HK-2 (cell line): ENCODE measurements around the gene SORBS2.

Experiments used
- DNase-seq: peaks from one replicate; pipeline ENCODE4 v3.0.0-alpha.2; 2018; ENCODE audit not compliant: unreplicated experiment

The SORBS2 gene

GRCh38 chr4:185638548-185639301 lies 173.3 kb downstream of the SORBS2 start:
- no peak for DNase-seq

GRCh38 chr4:185638093-185638492 lies 173.9 kb downstream of the SORBS2 start:
- no peak for DNase-seq

GRCh38 chr4:185637163-185637875 lies 174.7 kb downstream of the SORBS2 start:
- DNase-seq: no peak

- DNase-seq: no peak
These were observed 177.8 kb downstream of the SORBS2 start for GRCh38 chr4:185634066-185634652.

GRCh38 chr4:185626798-185627197 lies 185.2 kb downstream of the SORBS2 start:
- DNase-seq: no peak

- DNase-seq: no peak
These were observed 186.5 kb downstream of the SORBS2 start for GRCh38 chr4:185625503-185625902.

- no peak for DNase-seq
These were observed 187.8 kb downstream of the SORBS2 start for GRCh38 chr4:185624259-185624589.

GRCh38 chr4:185623444-185624258 lies 188.3 kb downstream of the SORBS2 start:
- no peak for DNase-seq

GRCh38 chr4:185608185-185608584 lies 203.8 kb downstream of the SORBS2 start:
- no peak for DNase-seq

- DNase-seq: no peak
These were observed 209.6 kb downstream of the SORBS2 start for GRCh38 chr4:185602397-185602796.

GRCh38 chr4:185600801-185601434 lies 211.1 kb downstream of the SORBS2 start:
- DNase-seq: no peak

- no peak for DNase-seq
These were observed 212.3 kb downstream of the SORBS2 start for GRCh38 chr4:185599553-185600243.

- no peak for DNase-seq
These were observed 213.0 kb downstream of the SORBS2 start for GRCh38 chr4:185598846-185599552.

GRCh38 chr4:185597532-185598188 lies 214.3 kb downstream of the SORBS2 start:
- peak; percentile 74 for DNase-seq

- no peak for DNase-seq
These were observed 219.0 kb downstream of the SORBS2 start for GRCh38 chr4:185592845-185593488.

- no peak for DNase-seq
These were observed 219.6 kb downstream of the SORBS2 start for GRCh38 chr4:185592438-185592837.

- DNase-seq: no peak
These were observed 220.3 kb downstream of the SORBS2 start for GRCh38 chr4:185591679-185592141.

- no peak for DNase-seq
These were observed 221.0 kb downstream of the SORBS2 start for GRCh38 chr4:185590982-185591381.
